GM12874 (cell line): ENCODE measurements around the gene DCTD.

Experiments used
- CTCF ChIP-seq: IDR thresholded peaks from 2 replicates; pipeline ENCODE4 v1.5.1; 2011; ENCODE audit warnings: low read depth, mild to moderate bottlenecking, control low read depth, low read length, moderate library complexity; ENCODE audit not compliant: insufficient read depth

DCTD gene

GRCh38 chr4:182937268-182938204 is 20.4 kb upstream of the DCTD start:
- no peak for TF ChIP-seq CTCF

DNA sequence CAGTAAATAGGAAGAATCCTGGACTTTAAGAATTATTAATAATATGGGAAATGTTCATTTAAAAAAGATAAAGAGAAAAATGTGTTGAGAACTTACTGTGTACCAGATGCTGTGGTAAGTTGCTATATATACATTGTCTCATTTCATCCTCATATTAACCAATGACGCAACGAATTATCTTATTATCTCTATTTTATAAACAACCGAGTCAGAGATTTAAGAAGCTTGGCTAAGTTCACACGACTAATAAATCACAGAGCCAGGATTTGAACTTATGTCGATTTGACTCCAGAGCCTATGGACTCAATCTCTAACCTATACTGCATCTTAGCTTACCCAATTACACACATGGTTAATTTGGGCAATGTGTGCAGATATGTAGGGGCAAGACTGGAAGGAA is 15.5 kb upstream of the DCTD start:
- TF ChIP-seq CTCF = no peak

DNA sequence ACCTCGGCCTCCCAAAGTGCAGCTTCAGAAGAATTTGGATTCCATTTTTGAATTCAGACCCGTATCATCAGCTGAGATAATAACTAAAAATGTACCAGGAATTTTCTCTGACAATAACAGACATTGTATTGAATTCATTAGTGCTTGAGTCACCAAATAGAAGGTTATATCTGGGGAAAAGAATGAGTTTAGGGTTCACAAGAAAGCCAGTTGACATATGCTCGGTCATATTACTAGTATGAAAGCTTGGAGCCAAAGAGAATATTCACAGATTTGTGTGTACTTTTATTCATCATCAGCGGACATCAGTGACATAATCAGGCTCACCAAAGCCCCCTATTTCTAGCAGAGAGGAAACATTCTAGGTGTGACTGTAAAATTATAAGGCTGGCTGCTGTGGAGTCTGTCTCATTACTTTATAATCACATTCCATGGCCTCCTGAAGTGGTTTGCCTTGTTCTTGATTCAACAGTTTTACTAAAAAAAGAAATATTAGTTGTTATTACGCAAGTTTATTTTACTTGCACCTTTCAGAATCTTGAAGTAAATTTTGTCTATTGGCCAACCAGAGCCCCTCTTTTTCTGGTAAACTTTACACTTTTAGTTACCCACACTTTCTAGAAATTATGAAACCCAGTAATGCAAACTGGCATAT is 14.6 kb upstream of the DCTD start:
- no peak for TF ChIP-seq CTCF

DNA sequence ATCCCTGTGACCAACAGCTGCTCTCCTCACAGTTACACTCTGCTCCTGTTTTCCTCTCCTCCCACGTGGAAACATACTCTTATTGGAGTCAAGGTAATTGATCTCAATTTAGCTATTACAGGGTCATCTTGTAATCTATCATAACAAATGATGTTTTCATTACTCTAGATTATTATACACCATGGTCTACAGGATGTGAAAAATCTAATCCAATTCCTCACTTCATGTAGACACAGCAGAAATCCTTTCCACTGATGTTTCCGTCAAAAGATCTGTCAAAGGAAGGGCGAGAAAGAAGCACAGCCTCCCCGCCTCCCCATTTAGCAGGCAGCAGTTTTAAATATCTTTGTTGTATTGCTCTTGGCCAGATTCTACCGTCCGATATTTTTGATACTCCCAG is 13.7 kb upstream of the DCTD start:
- no peak for TF ChIP-seq CTCF

- TF ChIP-seq CTCF = no peak
These were observed 12.1 kb upstream of the DCTD start for GRCh38 chr4:182929296-182929695.

DNA sequence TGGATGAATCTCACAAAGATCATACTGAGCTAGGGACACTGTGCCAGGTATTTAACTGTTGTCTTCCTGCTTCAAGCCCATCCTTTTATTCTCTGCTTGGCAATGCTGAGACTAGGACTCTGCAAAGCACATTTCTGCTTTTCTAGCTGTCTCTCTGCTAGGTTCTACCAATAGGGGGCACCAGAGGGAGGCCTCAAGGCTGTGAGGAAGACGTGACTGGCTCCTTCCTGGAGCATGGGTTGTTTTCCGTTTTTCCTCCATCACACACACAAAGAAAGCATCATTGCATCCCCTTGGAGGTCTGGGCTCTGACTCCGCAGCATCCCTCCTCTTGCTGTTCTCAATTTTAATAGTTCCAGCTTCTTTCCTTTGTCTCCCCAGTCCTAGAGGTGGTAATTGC is 10.9 kb upstream of the DCTD start:
- TF ChIP-seq CTCF = peak; percentile 34; the same call in 1 of the 2 replicates

- no peak for TF ChIP-seq CTCF
These were observed 10.3 kb upstream of the DCTD start for GRCh38 chr4:182927505-182927904.
